ENCODE measurements around the gene IPCEF1. TPM values are rescaled to one million over a fixed set of nuclear protein-coding genes. Genes with fewer than 3 reads are reported as not detected.
A peak's percentile ranks its signal among the peaks of the same experiment; 100 is the strongest.

Gene IPCEF1
- total and polyA plus RNA-seq, 4 donors, result 0.85 to 18.1 (median 3.6) TPM

GRCh38 chr6:154285826-154286225 lies 70.8 kb downstream of the IPCEF1 start:
- H3K4me3 ChIP-seq, result no peak overlapping the region
- no peaks in the 10 kb centered on the region for H3K36me3 ChIP-seq (ENCODE audit: control insufficient read depth in 4 of 4, insufficient read depth in 4 of 4, low read length in 4 of 4)
- no peak for TF ChIP-seq CTCF (IDR thresholded peaks at IDR 0.05; ENCODE audit: control extremely low read depth, extremely low read depth)
- no peak for ATAC-seq (ENCODE audit: insufficient read depth, low FRiP score)
- no peak overlapping the region for H3K9ac ChIP-seq (ENCODE audit: insufficient read depth in 1 of 2, low read length in 2 of 2)
- peaks cover 0 to 6% (median 0%) of the 10 kb centered on the region in 5 donors for H3K4me1 ChIP-seq (ENCODE audit: control insufficient read depth in 5 of 5, insufficient read depth in 5 of 5, low read length in 5 of 5)
- H3K27ac ChIP-seq (ENCODE audit: low read depth in 1 of 2, low read length in 1 of 2), result no peak overlapping the region
- DNase-seq, result peak in 2 of 3 donors; percentile 75 to 83
- H3K27me3 ChIP-seq (ENCODE audit: control insufficient read depth in 3 of 3, insufficient read depth in 3 of 3, low read length in 2 of 3), result no peaks in the 10 kb centered on the region
- peaks cover 0 to 5% (median 2%) of the 10 kb centered on the region in 4 donors for H3K9me3 ChIP-seq (ENCODE audit: control insufficient read depth in 4 of 4, insufficient read depth in 3 of 4, low read length in 3 of 4)
- 70 to 79% methylated on average over 1 of the region's 1 CpG for WGBS, 2 donors

- WGBS, 2 donors, result 97 to 98% methylated on average over 7 of the region's 7 CpGs
- no peaks in the 10 kb centered on the region for H3K27me3 ChIP-seq (ENCODE audit: control insufficient read depth in 3 of 3, insufficient read depth in 3 of 3, low read length in 2 of 3)
- no peak overlapping the region for H3K4me3 ChIP-seq
- no peak for DNase-seq
- H3K36me3 ChIP-seq (ENCODE audit: control insufficient read depth in 4 of 4, insufficient read depth in 4 of 4, low read length in 4 of 4), result no peaks in the 10 kb centered on the region
- H3K9ac ChIP-seq (ENCODE audit: insufficient read depth in 1 of 2, low read length in 2 of 2), result no peak overlapping the region
- peaks cover 0 to 4% (median 1%) of the 10 kb centered on the region in 4 donors for H3K9me3 ChIP-seq (ENCODE audit: control insufficient read depth in 4 of 4, insufficient read depth in 3 of 4, low read length in 3 of 4)
- H3K27ac ChIP-seq (ENCODE audit: low read depth in 1 of 2, low read length in 1 of 2), result no peak overlapping the region
- H3K4me1 ChIP-seq (ENCODE audit: control insufficient read depth in 5 of 5, insufficient read depth in 5 of 5, low read length in 5 of 5), result peaks cover 0 to 6% (median 0%) of the 10 kb centered on the region in 5 donors
- no peak for ATAC-seq (ENCODE audit: insufficient read depth, low FRiP score)
- no peak for TF ChIP-seq CTCF (IDR thresholded peaks at IDR 0.05; ENCODE audit: control extremely low read depth, extremely low read depth)
Observed at GRCh38 chr6:154284313-154284853, 72.2 kb downstream of the IPCEF1 start.

GRCh38 chr6:154280521-154280920 lies 76.1 kb downstream of the IPCEF1 start:
- H3K27me3 ChIP-seq (ENCODE audit: control insufficient read depth in 3 of 3, insufficient read depth in 3 of 3, low read length in 2 of 3), result no peaks in the 10 kb centered on the region
- no peak for TF ChIP-seq CTCF (IDR thresholded peaks at IDR 0.05; ENCODE audit: control extremely low read depth, extremely low read depth)
- ATAC-seq (ENCODE audit: insufficient read depth, low FRiP score) (no peak), DNase-seq (no peak)
- no peak overlapping the region for H3K27ac ChIP-seq (ENCODE audit: low read depth in 1 of 2, low read length in 1 of 2)
- H3K36me3 ChIP-seq (ENCODE audit: control insufficient read depth in 4 of 4, insufficient read depth in 4 of 4, low read length in 4 of 4), result no peaks in the 10 kb centered on the region
- H3K4me3 ChIP-seq, result no peak overlapping the region
- peaks cover 0 to 4% (median 1%) of the 10 kb centered on the region in 4 donors for H3K9me3 ChIP-seq (ENCODE audit: control insufficient read depth in 4 of 4, insufficient read depth in 3 of 4, low read length in 3 of 4)
- no peak overlapping the region for H3K9ac ChIP-seq (ENCODE audit: insufficient read depth in 1 of 2, low read length in 2 of 2)
- 40 to 56% methylated on average over 2 of the region's 2 CpGs for WGBS, 2 donors
- H3K4me1 ChIP-seq (ENCODE audit: control insufficient read depth in 5 of 5, insufficient read depth in 5 of 5, low read length in 5 of 5), result peaks cover 0 to 7% (median 0%) of the 10 kb centered on the region in 5 donors

GRCh38 chr6:154277629-154278017 lies 79.0 kb downstream of the IPCEF1 start:
- H3K27me3 ChIP-seq (ENCODE audit: control insufficient read depth in 3 of 3, insufficient read depth in 3 of 3, low read length in 2 of 3), result no peaks in the 10 kb centered on the region
- H3K4me3 ChIP-seq, result no peak overlapping the region
- 45 to 46% methylated on average over 7 of the region's 7 CpGs for WGBS, 2 donors
- no peaks in the 10 kb centered on the region for H3K36me3 ChIP-seq (ENCODE audit: control insufficient read depth in 4 of 4, insufficient read depth in 4 of 4, low read length in 4 of 4)
- ATAC-seq (ENCODE audit: insufficient read depth, low FRiP score) (no peak), DNase-seq (no peak)
- H3K27ac ChIP-seq (ENCODE audit: low read depth in 1 of 2, low read length in 1 of 2), result no peak overlapping the region
- TF ChIP-seq CTCF (IDR thresholded peaks at IDR 0.05; ENCODE audit: control extremely low read depth, extremely low read depth), result no peak
- no peaks in the 10 kb centered on the region for H3K9me3 ChIP-seq (ENCODE audit: control insufficient read depth in 4 of 4, insufficient read depth in 3 of 4, low read length in 3 of 4)
- H3K4me1 ChIP-seq (ENCODE audit: control insufficient read depth in 5 of 5, insufficient read depth in 5 of 5, low read length in 5 of 5), result peaks cover 0 to 5% (median 0%) of the 10 kb centered on the region in 5 donors
- H3K9ac ChIP-seq (ENCODE audit: insufficient read depth in 1 of 2, low read length in 2 of 2), result no peak overlapping the region
